Breast epithelium (tissue), 4 donors: ENCODE measurements around the gene TMPRSS5. TPM values are rescaled to one million over a fixed set of nuclear protein-coding genes. Genes with fewer than 3 reads are reported as not detected.
"Not testable (repeated sequence)": the region's sequence is repeated elsewhere in the genome, so short reads cannot be mapped to it uniquely, and the experiment has no call there.

Experiments
- DNase-seq, 2 donors: peaks; one replicate each; pipeline ENCODE4 v3.0.0-alpha.2; 2019; ENCODE audit warnings: low spot score in 2 of 2
- H3K27ac ChIP-seq, 2 donors: fragments of 200-600 bp; sonication (generic) in 1 of 2; one replicate each; pipeline ENCODE4 v1.5.1; 2016 to 2019; ENCODE audit warnings: mild to moderate bottlenecking in 1 of 2
- H3K27me3 ChIP-seq, 2 donors: fragments of 200-600 bp; sonication (generic) in 1 of 2; one replicate each; pipeline versions ENCODE4 v1.5.1 to v1.6.0; 2017 to 2019; ENCODE audit warnings: control low read depth in 1 of 2, mild to moderate bottlenecking in 1 of 2
- H3K36me3 ChIP-seq: fragments of 200-600 bp; one replicate; pipeline ENCODE4 v1.5.1; 2019
- H3K4me1 ChIP-seq, 2 donors: fragments of 200-600 bp; sonication (generic); one replicate each; pipeline ENCODE4 v1.5.1; 2016 to 2019; ENCODE audit warnings: control low read depth in 1 of 2
- H3K4me3 ChIP-seq, 3 donors: fragments of 200-600 bp; sonication (generic); 1 replicate in 2 of 3; 2 replicates in 1 of 3; pipeline ENCODE4 v1.5.1; 2016 to 2019; ENCODE audit warnings: mild to moderate bottlenecking in 3 of 3, moderate library complexity in 2 of 3
- H3K9me3 ChIP-seq, 2 donors: fragments of 200-600 bp; sonication (generic) in 1 of 2; one replicate each; pipeline ENCODE4 v1.5.1; 2016 to 2019; ENCODE audit warnings: control low read depth in 1 of 2
- CTCF ChIP-seq, 3 donors: fragments of 450-650 bp; IDR thresholded peaks; one replicate each; pipeline ENCODE4 v1.5.1; 2016 to 2017; ENCODE audit warnings: antibody characterized with exemption in 3 of 3, mild to moderate bottlenecking in 3 of 3, moderate library complexity in 3 of 3
- POLR2A ChIP-seq: fragments of 450-650 bp; IDR thresholded peaks from one replicate; pipeline ENCODE4 v1.6.1; 2016; ENCODE audit warnings: antibody characterized with exemption, mild to moderate bottlenecking, moderate library complexity
- POLR2AphosphoS5 ChIP-seq, 3 donors: sonication (generic); formaldehyde crosslinking; IDR thresholded peaks; one replicate each; pipeline ENCODE4 v1.6.1; 2017; ENCODE audit warnings: antibody characterized with exemption in 3 of 3
- intact Hi-C: fragments of 100-400 bp; cut with DNase I; formaldehyde crosslinking; loops from one replicate; pipeline ENCODE4 v1.15.1; 2023; ENCODE audit warnings: low total_unique reads
- total RNA-seq, 3 donors: library from RNA; depleted of rRNA; stranded (reverse); fragments of >200 nt; gene quantifications; one replicate each; pipeline ENCODE4 v1.1.0, GENCODE V29; 2016

TMPRSS5 gene
- total RNA-seq, 3 donors from 2014 or later = 1.6 to 11.3 (median 4.9) TPM

- no peak for DNase-seq
- H3K4me1 ChIP-seq = no peaks in the 10 kb centered on the region
- H3K27me3 ChIP-seq = no peaks in the 10 kb centered on the region
- no peaks in the 10 kb centered on the region for H3K36me3 ChIP-seq
- no peak for TF ChIP-seq CTCF (IDR thresholded peaks at IDR 0.05)
- no peak for TF ChIP-seq POLR2A
- TF ChIP-seq POLR2AphosphoS5 (IDR thresholded peaks at IDR 0.05) = no peak
- intact Hi-C loops = no loop called here
- H3K27ac ChIP-seq = no peak overlapping the region
- no peak overlapping the region for H3K4me3 ChIP-seq
- H3K9me3 ChIP-seq = no peaks in the 10 kb centered on the region
Measured at GRCh38 chr11:113724778-113725177, 18.7 kb upstream of the TMPRSS5 start.

DNA sequence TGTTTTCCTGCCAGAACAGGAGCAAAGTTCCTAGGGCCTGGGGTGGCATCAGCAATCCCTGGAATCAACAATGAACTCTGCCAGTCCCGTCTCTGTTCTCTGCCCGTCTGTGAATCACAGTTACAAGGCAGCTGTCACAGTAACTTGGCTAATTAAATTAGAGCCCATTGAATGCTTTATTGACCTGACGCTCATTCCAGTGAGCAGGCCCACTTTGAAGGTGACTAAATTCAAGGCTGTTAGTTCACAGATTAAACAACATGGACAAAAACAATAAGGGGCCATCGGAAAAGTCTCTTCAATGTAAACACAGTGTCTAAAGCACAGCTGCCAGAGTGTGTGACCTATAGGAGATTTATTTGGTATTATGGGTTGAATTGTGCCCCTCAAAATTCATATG, 17.7 kb upstream of the TMPRSS5 start:
- no peaks in the 10 kb centered on the region for H3K36me3 ChIP-seq
- no peak overlapping the region for H3K27ac ChIP-seq
- no peaks in the 10 kb centered on the region for H3K27me3 ChIP-seq
- H3K4me3 ChIP-seq = no peak overlapping the region
- no peak for TF ChIP-seq POLR2AphosphoS5 (IDR thresholded peaks at IDR 0.05)
- TF ChIP-seq CTCF (IDR thresholded peaks at IDR 0.05) = no peak
- TF ChIP-seq POLR2A = no peak
- H3K9me3 ChIP-seq = no peaks in the 10 kb centered on the region
- intact Hi-C loops = no loop called here
- no peaks in the 10 kb centered on the region for H3K4me1 ChIP-seq
- no peak for DNase-seq

DNA sequence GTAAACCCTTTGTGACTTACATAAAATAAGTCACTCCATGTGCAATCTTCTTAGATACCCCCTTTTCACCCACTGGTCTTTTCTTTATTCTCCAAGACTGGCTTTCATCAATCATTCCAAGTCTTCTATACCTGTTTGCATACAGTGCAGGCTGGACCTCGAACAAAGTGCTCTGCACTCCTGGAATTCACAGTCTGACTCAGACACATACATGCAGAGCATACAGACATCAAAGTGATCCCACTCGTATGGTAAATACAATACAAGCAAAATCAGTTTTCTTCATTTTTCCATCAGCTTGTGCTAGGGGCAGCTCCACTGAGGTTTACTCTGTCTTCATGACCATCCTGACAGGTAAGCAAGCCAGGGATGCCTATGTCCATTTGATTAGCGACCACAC, 16.8 kb upstream of the TMPRSS5 start:
- DNase-seq = no peak
- Histone ChIP-seq H3K9me3 (no peaks in the 10 kb centered on the region), H3K4me3 (no peak overlapping the region), H3K4me1 (no peaks in the 10 kb centered on the region), H3K36me3 (no peaks in the 10 kb centered on the region), H3K27me3 (no peaks in the 10 kb centered on the region), H3K27ac (no peak overlapping the region)
- intact Hi-C loops = no loop called here
- TF ChIP-seq POLR2A (no peak), CTCF (IDR thresholded peaks at IDR 0.05) (no peak), POLR2AphosphoS5 (IDR thresholded peaks at IDR 0.05) (no peak)

GRCh38 chr11:113722221-113722620, 16.1 kb upstream of the TMPRSS5 start:
- Histone ChIP-seq H3K27ac (no peak overlapping the region), H3K4me1 (no peaks in the 10 kb centered on the region), H3K27me3 (no peaks in the 10 kb centered on the region), H3K36me3 (no peaks in the 10 kb centered on the region), H3K4me3 (no peak overlapping the region), H3K9me3 (no peaks in the 10 kb centered on the region)
- no peak for TF ChIP-seq POLR2A
- no peak for TF ChIP-seq POLR2AphosphoS5 (IDR thresholded peaks at IDR 0.05)
- TF ChIP-seq CTCF (IDR thresholded peaks at IDR 0.05) = no peak
- intact Hi-C loops = no loop called here
- no peak for DNase-seq

DNA sequence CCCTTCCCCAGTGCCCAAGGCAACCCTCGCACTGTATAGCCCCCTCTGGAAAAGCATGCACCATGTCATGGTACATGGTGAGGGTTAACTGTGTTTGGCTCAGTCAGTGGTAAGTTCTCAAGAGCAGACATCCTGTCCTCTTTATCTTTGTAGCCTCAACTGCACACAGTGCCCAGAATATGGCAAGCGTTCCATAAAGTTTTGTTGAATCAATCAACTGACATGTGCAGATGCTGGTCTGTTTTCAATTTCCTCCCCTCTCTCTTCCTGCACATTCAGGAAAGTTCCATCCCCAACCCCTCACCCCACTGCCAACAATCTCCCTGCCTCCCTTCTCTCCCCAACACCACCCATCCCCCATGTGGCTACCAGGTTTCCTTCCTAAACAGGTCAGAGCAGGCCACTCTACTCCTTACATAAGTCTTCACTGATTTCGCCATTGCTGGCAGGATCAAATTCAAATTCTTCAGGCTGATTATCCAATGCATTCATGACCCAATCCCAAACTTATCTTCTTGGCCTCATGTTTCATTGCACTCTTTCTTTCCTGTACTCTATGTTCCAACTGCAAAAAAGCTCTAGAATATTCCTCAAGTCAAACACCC, 15.5 kb upstream of the TMPRSS5 start:
- H3K4me1 ChIP-seq = no peaks in the 10 kb centered on the region
- H3K4me3 ChIP-seq = no peak overlapping the region
- H3K9me3 ChIP-seq = no peaks in the 10 kb centered on the region
- no peak for DNase-seq
- H3K36me3 ChIP-seq = no peaks in the 10 kb centered on the region
- no peak for TF ChIP-seq CTCF (IDR thresholded peaks at IDR 0.05)
- H3K27ac ChIP-seq = no peak overlapping the region
- H3K27me3 ChIP-seq = no peaks in the 10 kb centered on the region
- intact Hi-C loops = no loop called here

GRCh38 chr11:113720478-113720877, 14.4 kb upstream of the TMPRSS5 start:
- H3K4me3 ChIP-seq, H3K4me1 ChIP-seq, H3K36me3 ChIP-seq, DNase-seq, H3K9me3 ChIP-seq, H3K27me3 ChIP-seq, H3K27ac ChIP-seq, intact Hi-C loops: not testable (repeated sequence)
